Coronary artery (tissue), 2 donors: ENCODE measurements around the gene VILL.

Experiments used
- DNase-seq: peaks from one replicate; pipeline ENCODE4 v3.0.0-alpha.2; 2017; ENCODE audit warnings: low spot score
- H3K27ac ChIP-seq, 2 donors: fragments of 200-600 bp; sonication (generic); one replicate each; pipeline ENCODE4 v1.5.1; 2016 to 2019
- H3K4me3 ChIP-seq: fragments of 200-600 bp; sonication (generic); 2 replicates; pipeline ENCODE4 v1.5.1; 2016; ENCODE audit warnings: mild to moderate bottlenecking, moderate library complexity
- CTCF ChIP-seq: fragments of 200-600 bp; sonication (generic); IDR thresholded peaks from one replicate; pipeline ENCODE4 v1.5.1; 2019; ENCODE audit warnings: antibody characterized with exemption

Gene VILL

DNA sequence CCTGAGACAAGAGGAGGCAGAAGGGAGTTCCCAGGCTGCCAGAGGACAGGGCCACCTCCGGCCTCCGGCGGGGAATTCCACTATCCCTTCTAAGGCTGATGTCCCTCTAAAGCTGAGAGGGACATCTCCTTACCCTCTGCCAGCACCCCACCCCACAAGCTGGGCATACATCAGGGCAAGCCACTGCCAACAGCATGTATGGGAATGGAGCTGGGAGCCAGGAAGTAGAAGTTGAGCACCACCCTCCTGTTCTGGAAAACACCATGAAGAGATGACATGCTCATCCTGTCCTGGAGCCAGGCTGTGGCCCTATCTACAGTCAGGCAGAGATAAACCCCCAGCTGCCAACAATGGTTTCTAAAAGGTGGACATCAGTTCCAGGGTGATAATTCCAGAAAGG lies 31.7 kb downstream of the VILL start:
- no peak for TF ChIP-seq CTCF
- DNase-seq = no peak
- Histone ChIP-seq H3K27ac (peak overlapping the region in 1 of 2 donors; percentile 37), H3K4me3 (no peak overlapping the region)

DNA sequence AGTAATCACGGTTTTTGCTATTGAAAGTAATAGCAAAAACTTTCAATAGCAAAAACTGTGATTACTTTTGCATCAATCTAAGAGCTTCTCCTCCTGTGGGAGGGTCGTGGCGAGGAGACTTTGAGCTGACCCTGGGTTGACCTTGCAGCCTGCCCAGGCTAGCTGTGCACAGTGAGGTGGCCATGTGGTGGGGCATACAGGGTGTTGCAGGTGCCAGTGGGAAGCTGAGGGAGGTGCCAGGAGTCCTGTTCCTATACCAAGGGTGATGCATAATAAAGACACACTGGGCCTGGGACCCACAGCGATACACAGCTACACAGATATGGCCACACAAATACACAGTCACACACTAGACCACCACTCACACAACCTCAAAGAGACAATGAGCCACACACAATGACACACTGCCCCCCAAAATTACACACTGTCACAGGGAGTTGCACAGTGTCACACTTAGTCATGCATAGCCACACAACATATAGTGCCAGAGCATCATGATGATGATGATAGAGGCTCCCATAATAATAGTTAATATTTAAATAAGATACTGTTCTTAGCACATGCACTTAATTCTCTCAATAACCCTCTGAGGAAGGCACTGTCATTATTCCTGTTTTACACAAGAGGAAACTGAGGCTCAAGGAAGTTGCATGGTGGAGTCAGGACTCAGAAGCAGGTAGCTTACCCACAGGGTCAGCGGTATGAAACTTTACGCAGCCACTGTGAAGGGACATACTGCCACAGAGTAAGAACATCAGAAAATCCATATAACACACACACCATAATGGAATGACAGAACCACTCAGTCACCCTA lies 32.5 kb downstream of the VILL start:
- Histone ChIP-seq H3K4me3 (peak overlapping the region; percentile 85), H3K27ac (peak overlapping the region in 1 of 2 donors; percentile 96)
- TF ChIP-seq CTCF = no peak
- DNase-seq = peak; percentile 73

DNA sequence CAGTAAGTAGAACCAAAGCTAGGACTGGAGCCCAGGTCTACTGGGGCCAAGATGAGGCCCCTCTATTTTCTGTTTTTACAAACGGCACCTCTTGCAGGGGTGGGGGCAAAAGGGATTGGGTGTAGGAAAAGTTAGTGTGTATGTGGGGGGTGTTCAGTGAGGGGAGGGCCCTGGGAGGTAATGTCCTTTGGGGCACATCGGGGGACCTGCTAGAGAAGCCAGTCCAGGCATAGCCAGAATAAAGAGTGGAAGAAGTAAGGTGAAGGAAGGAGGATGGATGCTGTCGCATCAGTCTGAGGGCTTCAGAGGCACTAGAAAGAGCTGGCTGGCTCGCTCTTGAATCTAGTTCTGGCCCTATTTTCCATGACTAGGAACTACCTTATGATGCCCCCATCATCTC lies 36.3 kb downstream of the VILL start:
- H3K27ac ChIP-seq = peak overlapping the region; percentile 17 to 20
- no peak overlapping the region for H3K4me3 ChIP-seq
- no peak for TF ChIP-seq CTCF
- DNase-seq = no peak

- DNase-seq = no peak
- Histone ChIP-seq H3K4me3 (peak overlapping the region; percentile 99), H3K27ac (peak overlapping the region; percentile 89 to 99)
- no peak for TF ChIP-seq CTCF
Observed at GRCh38 chr3:38027466-38028465, 37.2 kb downstream of the VILL start.

DNA sequence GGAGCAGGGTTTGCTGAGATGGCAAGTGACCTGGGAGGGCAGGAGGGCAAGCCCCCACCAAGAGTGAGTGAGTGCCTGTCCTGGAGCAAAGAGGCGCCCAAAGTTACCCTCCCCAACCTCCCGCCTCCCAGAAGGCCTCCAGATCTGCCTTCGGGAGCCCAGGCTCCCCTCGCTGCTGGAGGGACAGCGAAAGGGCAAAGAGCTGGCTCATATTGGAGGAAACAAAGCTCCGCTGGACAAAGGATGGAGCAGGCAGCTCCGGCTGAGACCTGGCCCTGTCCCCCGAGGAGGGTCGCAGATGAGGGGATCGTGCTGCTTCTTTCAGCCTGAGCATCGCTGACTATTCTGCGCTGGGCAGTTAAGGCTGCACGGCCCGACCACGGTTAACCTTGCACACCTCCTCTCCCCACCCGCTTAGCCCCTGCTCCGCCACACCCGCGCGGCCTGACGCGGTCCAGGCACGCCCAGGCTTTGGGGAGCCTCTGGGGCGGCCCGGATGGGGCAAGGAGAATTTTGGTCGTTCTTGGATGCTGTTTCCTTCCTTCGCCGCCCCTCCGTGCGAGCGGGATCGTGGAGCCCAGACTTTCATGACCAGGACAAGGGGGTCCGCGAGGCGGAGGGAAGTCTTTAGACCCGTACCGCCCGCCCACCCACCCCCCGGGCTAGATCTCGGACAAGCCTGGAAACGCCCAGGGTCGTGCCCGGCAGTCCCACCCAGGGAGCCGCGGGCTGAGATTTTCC lies 38.2 kb downstream of the VILL start:
- peak overlapping the region; percentile 89 to 99 for H3K27ac ChIP-seq
- DNase-seq = no peak
- H3K4me3 ChIP-seq = peak overlapping the region; percentile 99
- no peak for TF ChIP-seq CTCF

- Histone ChIP-seq H3K4me3 (peak within 1 kb of the TSS; percentile 99), H3K27ac (peak within 1 kb of the TSS; percentile 89 to 99)
- DNase-seq = peak; percentile 94
- TF ChIP-seq CTCF = no peak
Observed at GRCh38 chr3:38029400-38030125, 39.0 kb downstream of the VILL start, which contains the start of gene PLCD1. Gene PLCD1 (minus strand): TSS chr3:38029642. CDS start chr3:38029539, 103 bp downstream.
